ENCODE results near the gene SH3PXD2B. TPM values are rescaled to one million over a fixed set of nuclear protein-coding genes. Genes with fewer than 3 reads are reported as not detected.

SH3PXD2B gene
- total RNA-seq, 1 donor from 2014 or later: 46.2 TPM

DNA sequence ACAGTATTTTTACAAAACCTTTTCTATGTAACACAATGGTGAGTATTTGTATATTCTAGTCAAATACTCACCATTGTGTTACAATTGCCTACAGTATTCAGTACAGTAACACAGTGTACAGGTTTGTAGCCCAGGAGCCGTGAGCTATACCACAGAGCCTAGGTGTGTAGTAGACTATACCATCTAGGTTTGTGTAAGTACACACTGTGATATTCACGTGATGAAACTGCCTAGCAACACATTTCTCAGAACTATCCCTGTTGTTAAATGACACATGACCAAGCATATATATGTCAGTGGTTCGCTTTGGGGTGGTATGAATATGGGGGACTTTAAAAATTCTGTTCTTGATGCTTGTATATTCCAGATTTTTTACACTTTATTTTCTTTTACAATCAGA, 21.3 kb downstream of the SH3PXD2B start:
- Histone ChIP-seq H3K27ac (no peak overlapping the region), H3K4me1 (peaks cover 41% of the 10 kb centered on the region)

DNA sequence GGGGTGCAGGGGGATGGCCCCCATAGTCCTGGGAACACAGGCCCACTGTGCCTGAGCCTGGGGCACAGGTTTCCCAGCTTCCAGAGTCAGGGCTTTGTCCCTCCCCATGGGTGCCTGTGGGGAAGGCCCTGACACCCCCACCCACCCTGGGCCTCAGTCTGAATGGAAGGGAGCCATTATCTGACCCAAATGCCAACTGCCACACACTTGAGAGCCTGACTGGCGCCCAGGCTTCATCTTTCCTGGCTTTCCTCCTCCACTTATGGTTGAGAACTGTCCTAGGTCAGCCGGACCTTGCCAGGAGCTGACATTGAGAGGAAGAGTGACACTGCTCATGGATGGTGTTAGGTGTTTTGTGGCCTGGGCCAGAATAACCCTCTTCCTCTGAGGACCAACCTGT, 24.0 kb downstream of the SH3PXD2B start:
- TF ChIP-seq, protein P1, sequence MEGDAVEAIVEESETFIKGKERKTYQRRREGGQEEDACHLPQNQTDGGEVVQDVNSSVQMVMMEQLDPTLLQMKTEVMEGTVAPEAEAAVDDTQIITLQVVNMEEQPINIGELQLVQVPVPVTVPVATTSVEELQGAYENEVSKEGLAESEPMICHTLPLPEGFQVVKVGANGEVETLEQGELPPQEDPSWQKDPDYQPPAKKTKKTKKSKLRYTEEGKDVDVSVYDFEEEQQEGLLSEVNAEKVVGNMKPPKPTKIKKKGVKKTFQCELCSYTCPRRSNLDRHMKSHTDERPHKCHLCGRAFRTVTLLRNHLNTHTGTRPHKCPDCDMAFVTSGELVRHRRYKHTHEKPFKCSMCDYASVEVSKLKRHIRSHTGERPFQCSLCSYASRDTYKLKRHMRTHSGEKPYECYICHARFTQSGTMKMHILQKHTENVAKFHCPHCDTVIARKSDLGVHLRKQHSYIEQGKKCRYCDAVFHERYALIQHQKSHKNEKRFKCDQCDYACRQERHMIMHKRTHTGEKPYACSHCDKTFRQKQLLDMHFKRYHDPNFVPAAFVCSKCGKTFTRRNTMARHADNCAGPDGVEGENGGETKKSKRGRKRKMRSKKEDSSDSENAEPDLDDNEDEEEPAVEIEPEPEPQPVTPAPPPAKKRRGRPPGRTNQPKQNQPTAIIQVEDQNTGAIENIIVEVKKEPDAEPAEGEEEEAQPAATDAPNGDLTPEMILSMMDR (IDR thresholded peaks at IDR 0.05): no peak
- Histone ChIP-seq H3K27ac (peak overlapping the region; percentile 78), H3K36me3 (peaks cover 5% of the 10 kb centered on the region), H3K4me3 (no peak overlapping the region), H3K4me1 (peaks cover 37% of the 10 kb centered on the region), H3K27me3 (no peaks in the 10 kb centered on the region), H3K9me3 (no peaks in the 10 kb centered on the region)
- no peak for ATAC-seq
- intact Hi-C loops (cut with DNase I): no loop called here
- DNase-seq: no peak

More for the DNA sequence above, 21.3 kb downstream of the SH3PXD2B start:
- Histone ChIP-seq H3K9me3 (no peaks in the 10 kb centered on the region), H3K36me3 (peaks cover 5% of the 10 kb centered on the region), H3K27me3 (no peaks in the 10 kb centered on the region), H3K4me3 (no peak overlapping the region)
- ATAC-seq (no peak), DNase-seq (no peak)
- intact Hi-C loops (cut with DNase I): no loop called here
- TF ChIP-seq, protein P1 (IDR thresholded peaks at IDR 0.05): no peak

DNA sequence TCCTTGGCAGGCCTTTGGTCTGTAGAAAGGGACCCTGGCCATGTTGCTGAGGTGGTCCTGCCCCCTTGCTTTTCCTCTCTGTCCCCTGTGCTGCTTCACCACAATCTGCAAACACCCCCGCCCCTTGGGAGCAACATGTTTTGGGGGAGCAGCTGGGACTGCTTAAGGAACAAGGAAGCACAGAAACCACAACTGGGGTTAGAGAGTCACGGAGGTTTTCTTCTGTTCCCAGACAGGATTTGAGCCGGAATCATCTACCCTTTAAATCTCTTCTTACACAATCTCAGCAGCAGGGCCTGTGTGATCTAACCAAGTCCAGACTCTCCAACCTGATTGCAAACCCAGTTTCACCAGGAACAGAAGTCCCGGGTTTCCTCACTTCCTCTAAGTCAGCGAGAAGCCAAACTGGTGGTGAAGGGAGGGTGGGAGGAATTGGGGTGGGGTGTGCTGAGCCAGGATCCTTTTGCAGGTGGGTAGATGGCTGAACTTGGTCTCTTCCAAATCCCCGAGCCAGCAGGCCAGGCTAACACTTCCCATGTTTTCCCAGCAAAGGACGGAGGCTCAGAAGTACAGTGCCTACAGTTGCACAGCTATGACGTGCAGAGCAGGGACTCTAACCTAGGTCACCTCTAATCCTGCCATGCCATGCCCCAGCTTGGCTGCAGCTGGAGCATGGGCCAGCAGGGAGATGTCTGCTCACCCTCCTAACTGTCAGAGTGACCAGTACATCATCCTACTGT, 25.0 kb downstream of the SH3PXD2B start:
- DNase-seq: no peak
- no peaks in the 10 kb centered on the region for H3K27me3 ChIP-seq
- TF ChIP-seq, protein P1 (IDR thresholded peaks at IDR 0.05): no peak
- H3K36me3 ChIP-seq: peaks cover 5% of the 10 kb centered on the region
- peak overlapping the region; percentile 78 for H3K27ac ChIP-seq
- peaks cover 44% of the 10 kb centered on the region for H3K4me1 ChIP-seq
- no peak overlapping the region for H3K4me3 ChIP-seq
- intact Hi-C loops (cut with DNase I): no loop called here
- ATAC-seq: peak; percentile 83
- no peaks in the 10 kb centered on the region for H3K9me3 ChIP-seq

DNA sequence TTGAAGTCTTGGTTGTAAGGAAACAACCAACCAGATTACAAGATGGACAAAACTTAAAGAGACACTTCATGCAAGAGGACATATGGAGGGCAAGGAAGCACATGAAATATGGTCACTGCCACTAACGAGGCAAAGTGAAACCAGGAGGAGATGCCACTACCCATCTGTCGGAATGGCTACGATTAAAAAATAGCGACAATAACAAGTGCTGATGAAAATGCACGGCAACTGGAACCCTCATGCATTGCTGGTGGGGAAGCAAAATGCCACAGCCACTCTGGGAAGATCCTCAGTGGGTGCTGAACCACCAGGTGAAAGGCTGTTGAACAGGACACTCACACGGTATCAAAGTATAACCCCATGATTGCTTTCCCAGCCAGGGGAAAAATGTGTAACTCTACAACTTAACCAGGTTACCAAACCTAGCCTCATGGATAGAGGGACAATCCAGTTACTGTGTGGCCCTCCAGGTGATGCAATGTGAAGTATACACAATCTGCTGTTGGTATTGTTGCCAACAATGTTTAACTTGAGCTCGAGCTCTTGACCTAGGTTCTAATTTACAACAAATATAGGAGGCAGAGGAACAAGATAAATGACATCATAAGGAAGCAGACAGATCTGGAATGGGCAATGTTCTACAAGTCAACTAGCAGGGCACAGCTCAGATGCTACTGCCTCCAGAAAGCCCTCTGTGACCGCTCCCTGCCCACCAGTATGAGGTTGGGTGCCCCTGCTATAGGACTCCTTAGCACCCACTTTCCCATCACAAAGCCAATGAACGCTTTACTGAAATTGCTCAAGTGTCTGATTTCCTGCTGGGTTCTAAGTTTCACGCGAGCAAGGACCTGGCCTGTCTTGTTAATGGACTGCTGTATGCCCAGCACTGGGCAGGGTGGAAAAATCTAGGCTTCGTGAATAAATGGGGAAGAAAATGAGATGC, 25.8 kb downstream of the SH3PXD2B start:
- H3K4me3 ChIP-seq: no peak overlapping the region
- ATAC-seq: peak; percentile 10
- TF ChIP-seq, protein P1 (IDR thresholded peaks at IDR 0.05): no peak
- intact Hi-C loops (cut with DNase I): no loop called here
- H3K27ac ChIP-seq: peak overlapping the region; percentile 73
- H3K36me3 ChIP-seq: no peaks in the 10 kb centered on the region
- no peaks in the 10 kb centered on the region for H3K9me3 ChIP-seq
- peaks cover 44% of the 10 kb centered on the region for H3K4me1 ChIP-seq
- no peaks in the 10 kb centered on the region for H3K27me3 ChIP-seq
- no peak for DNase-seq

DNA sequence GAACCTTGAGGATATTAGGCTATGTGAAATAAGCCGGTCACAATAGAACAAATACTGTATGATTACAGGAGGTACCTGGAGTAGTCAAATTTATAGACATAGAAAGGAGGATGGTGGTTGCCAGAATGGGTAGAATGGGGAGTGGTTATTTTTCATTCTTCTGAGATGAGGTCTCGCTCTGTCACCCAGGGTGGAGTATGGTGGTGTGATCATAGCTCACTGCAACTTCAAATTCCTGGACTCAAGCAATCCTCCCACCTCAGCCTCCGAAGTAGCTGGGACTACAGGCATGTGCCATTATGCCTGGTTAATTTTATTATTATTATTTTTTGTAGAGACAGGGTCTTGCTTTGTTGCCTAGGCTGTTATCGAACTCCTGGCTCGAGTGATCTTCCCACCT, 27.1 kb downstream of the SH3PXD2B start:
- TF ChIP-seq, protein P1 (IDR thresholded peaks at IDR 0.05): no peak
- no peak for DNase-seq
- no peak for ATAC-seq
- H3K4me1 ChIP-seq: peaks cover 44% of the 10 kb centered on the region
- no peak overlapping the region for H3K4me3 ChIP-seq
- no peaks in the 10 kb centered on the region for H3K36me3 ChIP-seq
- no peak overlapping the region for H3K27ac ChIP-seq
- intact Hi-C loops (cut with DNase I): no loop called here
- H3K9me3 ChIP-seq: no peaks in the 10 kb centered on the region
- H3K27me3 ChIP-seq: no peaks in the 10 kb centered on the region
